GM12891 (cell line): ENCODE measurements around the gene WIZ.

Experiments
- PAX5 ChIP-seq: IDR thresholded peaks from 2 replicates; pipeline ENCODE4 v1.6.1; 2011; ENCODE audit warnings: low read length, moderate library complexity, mild to moderate bottlenecking; ENCODE audit not compliant: insufficient read depth, severe bottlenecking
- POLR2A ChIP-seq: IDR thresholded peaks from 2 replicates; pipeline ENCODE4 v1.6.1; 2011; ENCODE audit warnings: low read depth, low read length, control low read depth
- POLR2AphosphoS5 ChIP-seq: IDR thresholded peaks from 2 replicates; pipeline ENCODE4 v1.6.1; 2011; ENCODE audit warnings: low read depth, low read length, control low read depth
- SPI1 ChIP-seq: IDR thresholded peaks from 2 replicates; pipeline ENCODE4 v1.6.1; 2011; ENCODE audit warnings: low read depth, low read length, control low read depth
- TAF1 ChIP-seq: IDR thresholded peaks from 2 replicates; pipeline ENCODE4 v1.6.1; 2011; ENCODE audit warnings: low read depth, low read length, control low read depth

DNA sequence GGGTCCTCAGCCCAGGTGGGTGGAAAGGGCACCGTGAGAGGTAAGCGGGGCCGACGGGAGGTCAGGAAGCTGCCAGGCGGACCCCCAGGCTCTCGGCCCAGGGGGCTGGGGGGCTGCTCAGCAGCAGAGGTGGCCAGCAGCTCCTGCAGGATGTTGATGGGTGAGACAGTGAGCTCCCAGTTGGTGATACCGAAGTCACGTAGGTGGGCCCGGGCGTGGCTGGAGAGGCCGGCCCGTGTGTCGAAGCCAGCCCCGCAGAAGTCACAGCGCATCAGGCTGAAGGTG is 13.0 kb downstream of the WIZ start:
- TF ChIP-seq POLR2A (no peak), POLR2AphosphoS5 (no peak), TAF1 (no peak), SPI1 (no peak), PAX5 (no peak)
